Sigmoid colon (tissue), 4 donors: ENCODE measurements around the gene CNKSR1.

ENCODE experiments used
- EP300 ChIP-seq, 4 donors: sonication (generic); formaldehyde crosslinking; IDR thresholded peaks; one replicate each; pipeline ENCODE4 v1.6.1; 2017; ENCODE audit warnings: antibody characterized with exemption in 4 of 4
- TF ChIP-seq, protein P1 (sequence below), 4 experiments: fragments of 450-650 bp in 3 of 4; fragments of 200-600 bp in 1 of 4; IDR thresholded peaks; one replicate each; pipeline ENCODE4 v1.5.1; 2016 to 2019; ENCODE audit warnings: antibody characterized with exemption in 4 of 4, mild to moderate bottlenecking in 3 of 4, moderate library complexity in 2 of 4

DNA sequence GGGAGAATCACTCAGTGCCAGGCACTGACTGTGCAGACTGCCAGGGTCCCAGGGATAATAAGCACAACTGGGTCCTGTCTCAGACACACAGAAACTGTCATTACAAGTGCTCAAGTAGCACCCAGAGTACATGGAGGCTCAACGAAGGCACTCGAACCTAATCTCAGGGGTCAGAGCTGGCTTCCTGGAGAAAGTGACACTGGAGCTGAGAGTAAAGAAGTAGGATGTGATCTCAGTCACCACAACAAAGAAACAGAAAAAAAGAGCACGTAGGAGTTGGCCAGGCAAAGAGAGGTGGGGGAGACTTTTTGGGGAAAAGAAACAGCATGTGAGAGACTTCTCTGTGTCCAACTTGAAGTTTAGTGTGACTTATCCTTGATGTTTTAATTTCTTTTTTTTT, 14.4 kb downstream of the CNKSR1 start:
- TF ChIP-seq, protein P1, sequence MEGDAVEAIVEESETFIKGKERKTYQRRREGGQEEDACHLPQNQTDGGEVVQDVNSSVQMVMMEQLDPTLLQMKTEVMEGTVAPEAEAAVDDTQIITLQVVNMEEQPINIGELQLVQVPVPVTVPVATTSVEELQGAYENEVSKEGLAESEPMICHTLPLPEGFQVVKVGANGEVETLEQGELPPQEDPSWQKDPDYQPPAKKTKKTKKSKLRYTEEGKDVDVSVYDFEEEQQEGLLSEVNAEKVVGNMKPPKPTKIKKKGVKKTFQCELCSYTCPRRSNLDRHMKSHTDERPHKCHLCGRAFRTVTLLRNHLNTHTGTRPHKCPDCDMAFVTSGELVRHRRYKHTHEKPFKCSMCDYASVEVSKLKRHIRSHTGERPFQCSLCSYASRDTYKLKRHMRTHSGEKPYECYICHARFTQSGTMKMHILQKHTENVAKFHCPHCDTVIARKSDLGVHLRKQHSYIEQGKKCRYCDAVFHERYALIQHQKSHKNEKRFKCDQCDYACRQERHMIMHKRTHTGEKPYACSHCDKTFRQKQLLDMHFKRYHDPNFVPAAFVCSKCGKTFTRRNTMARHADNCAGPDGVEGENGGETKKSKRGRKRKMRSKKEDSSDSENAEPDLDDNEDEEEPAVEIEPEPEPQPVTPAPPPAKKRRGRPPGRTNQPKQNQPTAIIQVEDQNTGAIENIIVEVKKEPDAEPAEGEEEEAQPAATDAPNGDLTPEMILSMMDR (IDR thresholded peaks at IDR 0.05): no peak
- TF ChIP-seq EP300 (IDR thresholded peaks at IDR 0.05): no peak
